Measurements from ENCODE around the gene ARPC1A.
A peak's percentile ranks its signal among the peaks of the same experiment; 100 is the strongest.

- TF ChIP-seq CTCF (IDR thresholded peaks at IDR 0.05) = peak; percentile 95
- no peak for TF ChIP-seq EZH2 (IDR thresholded peaks at IDR 0.05)
- no peak for TF ChIP-seq EZH2phosphoT487 (IDR thresholded peaks at IDR 0.05)
Measured at GRCh38 chr7:99312316-99313203, 13.1 kb upstream of the ARPC1A start.
